Osteocyte (in vitro differentiated cells): ENCODE measurements around the gene ZDHHC14. TPM values are rescaled to one million over a fixed set of nuclear protein-coding genes. Genes with fewer than 3 reads are reported as not detected.

ENCODE experiments used
- DNase-seq: peaks from one replicate; pipeline ENCODE4 v3.0.0; 2021; ENCODE audit warnings: mixed read lengths; ENCODE audit not compliant: unreplicated experiment; ENCODE audit errors: extremely low spot score
- H3K27ac Mint-ChIP-seq: one replicate; pipeline ENCODE4 v1.8.0; 2021; ENCODE audit warnings: mild to moderate bottlenecking, mixed read lengths; ENCODE audit not compliant: unreplicated experiment
- H3K27me3 Mint-ChIP-seq: one replicate; pipeline ENCODE4 v1.8.0; 2021; ENCODE audit warnings: mixed read lengths; ENCODE audit not compliant: unreplicated experiment
- H3K36me3 Mint-ChIP-seq: one replicate; pipeline ENCODE4 v1.8.0; 2021; ENCODE audit warnings: mixed read lengths; ENCODE audit not compliant: unreplicated experiment
- H3K4me1 Mint-ChIP-seq: one replicate; pipeline ENCODE4 v1.8.0; 2021; ENCODE audit warnings: mixed read lengths; ENCODE audit not compliant: unreplicated experiment
- H3K4me3 Mint-ChIP-seq: one replicate; pipeline ENCODE4 v1.8.0; 2021; ENCODE audit warnings: mild to moderate bottlenecking, moderate library complexity, mixed read lengths; ENCODE audit not compliant: unreplicated experiment
- H3K9me3 Mint-ChIP-seq: one replicate; pipeline ENCODE4 v1.8.0; 2021; ENCODE audit warnings: mixed read lengths; ENCODE audit not compliant: unreplicated experiment
- total RNA-seq: library from RNA; stranded (reverse); gene quantifications from 2 replicates; pipeline ENCODE4 v1.2.1, GENCODE V29; 2021
- TF ChIP-seq, protein P1 (sequence below): fragments of 200-600 bp; sonication (generic); IDR thresholded peaks from 2 replicates; pipeline ENCODE4 v1.5.0; 2021; ENCODE audit warnings: antibody characterized with exemption, mild to moderate bottlenecking, moderate library complexity

ZDHHC14 gene
- total RNA-seq, 1 donor from 2014 or later = 9.1 TPM

DNA sequence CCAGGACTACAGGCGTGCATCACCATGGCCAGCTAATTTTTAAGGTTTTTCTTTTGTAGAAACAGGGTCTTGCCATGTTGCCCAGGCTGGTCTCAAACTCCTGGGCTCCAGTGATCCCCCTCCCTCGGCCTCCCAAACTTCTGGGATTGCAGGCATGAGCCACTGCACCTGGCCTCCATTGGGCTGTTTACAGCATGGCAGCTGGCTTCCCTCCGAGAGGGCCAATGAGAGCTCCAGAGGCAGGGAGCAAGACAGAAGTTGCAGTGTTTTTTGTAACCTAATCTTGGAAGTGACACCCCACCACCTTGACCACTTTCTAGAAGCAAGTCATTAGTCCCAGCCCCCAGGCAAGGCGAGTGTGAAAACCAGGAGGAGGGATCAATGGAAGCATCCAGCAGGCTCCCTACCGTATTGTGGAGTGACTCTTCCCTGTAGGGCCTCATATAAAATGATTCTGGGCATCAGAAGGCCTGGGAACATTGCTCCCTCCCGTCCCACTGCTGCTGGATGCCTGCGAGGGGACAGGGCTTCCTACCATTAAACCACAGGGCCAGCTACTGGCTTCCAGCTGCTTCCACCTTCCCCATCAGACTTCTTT lies 144.4 kb downstream of the ZDHHC14 start:
- no peaks in the 10 kb centered on the region for H3K27me3 Mint-ChIP-seq
- no peaks in the 10 kb centered on the region for H3K36me3 Mint-ChIP-seq
- H3K9me3 Mint-ChIP-seq = no peaks in the 10 kb centered on the region
- H3K4me3 Mint-ChIP-seq = no peak overlapping the region
- TF ChIP-seq, protein P1, sequence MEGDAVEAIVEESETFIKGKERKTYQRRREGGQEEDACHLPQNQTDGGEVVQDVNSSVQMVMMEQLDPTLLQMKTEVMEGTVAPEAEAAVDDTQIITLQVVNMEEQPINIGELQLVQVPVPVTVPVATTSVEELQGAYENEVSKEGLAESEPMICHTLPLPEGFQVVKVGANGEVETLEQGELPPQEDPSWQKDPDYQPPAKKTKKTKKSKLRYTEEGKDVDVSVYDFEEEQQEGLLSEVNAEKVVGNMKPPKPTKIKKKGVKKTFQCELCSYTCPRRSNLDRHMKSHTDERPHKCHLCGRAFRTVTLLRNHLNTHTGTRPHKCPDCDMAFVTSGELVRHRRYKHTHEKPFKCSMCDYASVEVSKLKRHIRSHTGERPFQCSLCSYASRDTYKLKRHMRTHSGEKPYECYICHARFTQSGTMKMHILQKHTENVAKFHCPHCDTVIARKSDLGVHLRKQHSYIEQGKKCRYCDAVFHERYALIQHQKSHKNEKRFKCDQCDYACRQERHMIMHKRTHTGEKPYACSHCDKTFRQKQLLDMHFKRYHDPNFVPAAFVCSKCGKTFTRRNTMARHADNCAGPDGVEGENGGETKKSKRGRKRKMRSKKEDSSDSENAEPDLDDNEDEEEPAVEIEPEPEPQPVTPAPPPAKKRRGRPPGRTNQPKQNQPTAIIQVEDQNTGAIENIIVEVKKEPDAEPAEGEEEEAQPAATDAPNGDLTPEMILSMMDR = no peak
- no peak overlapping the region for H3K27ac Mint-ChIP-seq
- DNase-seq = peak; percentile 49
- peaks cover 27% of the 10 kb centered on the region for H3K4me1 Mint-ChIP-seq

DNA sequence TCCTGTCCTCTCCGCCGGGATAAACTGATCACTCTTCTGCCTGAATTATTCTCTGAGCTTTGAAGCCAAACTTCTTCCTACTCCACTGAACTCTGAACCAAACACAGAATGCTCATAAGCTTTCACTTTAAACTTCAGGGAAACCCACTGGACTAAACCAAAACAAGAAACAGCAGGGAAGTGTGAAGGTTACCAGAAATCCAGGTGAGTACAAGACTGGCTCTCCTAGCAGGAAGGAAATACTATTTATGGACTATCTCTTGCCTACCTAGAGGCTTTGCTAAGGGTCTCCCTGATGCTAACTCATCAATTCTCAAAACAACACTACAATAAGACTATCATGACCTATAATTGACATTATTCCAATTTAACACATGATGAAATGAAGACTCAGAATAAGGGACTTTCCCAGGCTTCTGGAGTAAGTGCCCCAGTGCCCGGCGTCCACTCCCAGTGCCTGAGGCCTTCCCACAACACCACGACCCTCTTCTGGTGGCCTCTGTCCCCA lies 145.0 kb downstream of the ZDHHC14 start:
- Mint-ChIP-seq H3K36me3 (no peaks in the 10 kb centered on the region), H3K27ac (no peak overlapping the region), H3K9me3 (no peaks in the 10 kb centered on the region), H3K4me1 (peaks cover 32% of the 10 kb centered on the region), H3K4me3 (no peak overlapping the region), H3K27me3 (no peaks in the 10 kb centered on the region)
- DNase-seq = no peak
- TF ChIP-seq, protein P1 = no peak

DNA sequence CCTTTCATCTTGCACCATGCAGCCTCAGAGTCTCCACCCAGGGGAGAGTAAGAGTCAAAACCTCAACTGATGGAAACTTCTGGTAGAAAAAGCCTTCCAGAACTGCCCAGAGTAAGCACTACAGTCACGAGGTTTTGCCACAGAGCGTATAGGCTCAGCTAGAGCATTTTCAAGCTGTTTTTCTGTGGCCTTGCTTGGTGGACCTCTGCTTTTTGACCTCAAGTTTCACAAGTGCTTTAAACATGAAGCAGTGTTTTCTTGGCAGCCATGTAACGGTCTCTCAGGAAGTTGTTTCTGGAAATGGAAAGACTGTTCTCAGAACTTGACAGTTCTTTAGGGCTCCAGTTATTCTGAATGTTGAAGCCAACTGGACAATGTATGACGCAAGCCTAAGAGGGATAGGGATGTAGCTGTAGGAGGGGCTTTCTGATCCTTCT lies 146.5 kb downstream of the ZDHHC14 start:
- Mint-ChIP-seq H3K36me3 (no peaks in the 10 kb centered on the region), H3K27me3 (no peaks in the 10 kb centered on the region), H3K4me3 (no peak overlapping the region), H3K9me3 (no peaks in the 10 kb centered on the region), H3K27ac (no peak overlapping the region), H3K4me1 (peaks cover 37% of the 10 kb centered on the region)
- DNase-seq = no peak
- TF ChIP-seq, protein P1 = no peak

DNA sequence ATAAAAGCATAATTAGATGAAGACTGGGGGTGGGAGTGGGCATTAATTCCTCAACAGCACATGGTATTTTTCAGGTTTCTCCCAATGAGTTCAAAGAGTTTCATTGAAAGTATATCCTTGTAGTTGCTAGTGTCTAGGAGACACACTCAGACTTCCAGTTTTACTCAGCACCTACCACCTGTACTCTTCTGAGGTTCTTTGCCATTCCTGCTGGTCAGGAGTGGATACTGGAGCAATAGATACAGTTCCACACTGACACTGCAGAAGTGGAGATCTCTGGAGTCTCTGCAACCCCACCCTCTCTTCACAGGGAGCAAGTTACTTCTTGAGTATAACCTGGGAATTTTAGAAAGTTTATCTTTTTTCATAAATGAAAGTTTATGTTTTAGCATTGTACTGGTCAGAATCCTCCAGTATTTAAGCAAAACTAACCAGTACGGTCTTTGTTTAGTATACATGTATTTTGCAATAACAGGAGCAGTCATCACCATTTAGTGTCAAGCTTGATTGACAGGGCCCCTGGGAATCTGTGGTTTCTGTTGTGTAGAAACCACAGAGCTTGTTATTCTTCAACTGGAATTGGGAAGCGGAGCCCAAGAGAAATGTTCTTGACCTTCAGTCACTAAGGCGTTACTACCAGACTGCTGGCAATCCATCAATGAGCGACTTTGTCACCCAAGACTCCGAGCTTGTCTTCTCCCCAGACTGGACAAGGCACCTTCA lies 148.1 kb downstream of the ZDHHC14 start:
- H3K4me3 Mint-ChIP-seq = no peak overlapping the region
- H3K27me3 Mint-ChIP-seq = no peaks in the 10 kb centered on the region
- TF ChIP-seq, protein P1 = no peak
- peaks cover 45% of the 10 kb centered on the region for H3K4me1 Mint-ChIP-seq
- H3K9me3 Mint-ChIP-seq = no peaks in the 10 kb centered on the region
- no peak for DNase-seq
- no peaks in the 10 kb centered on the region for H3K36me3 Mint-ChIP-seq
- H3K27ac Mint-ChIP-seq = no peak overlapping the region

DNA sequence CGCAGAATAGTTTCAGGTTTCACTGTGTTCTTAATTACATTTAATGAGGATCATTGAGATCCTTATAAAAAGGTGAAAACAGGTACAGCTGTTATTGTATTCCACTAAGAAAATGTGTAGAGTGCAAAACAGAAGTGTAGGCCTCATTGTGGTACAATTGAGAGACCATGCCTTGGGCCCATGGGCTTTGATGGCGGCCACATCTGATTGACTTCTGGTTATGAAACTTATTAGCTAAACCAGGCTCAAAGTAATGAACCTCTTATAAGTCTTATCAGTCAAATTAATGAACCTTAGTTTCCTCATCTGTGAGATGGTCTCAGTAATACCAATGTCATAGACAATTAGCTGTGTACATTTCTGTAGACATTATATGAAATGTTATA lies 148.7 kb downstream of the ZDHHC14 start:
- DNase-seq = no peak
- Mint-ChIP-seq H3K27me3 (no peaks in the 10 kb centered on the region), H3K36me3 (no peaks in the 10 kb centered on the region), H3K4me3 (no peak overlapping the region), H3K27ac (no peak overlapping the region), H3K9me3 (no peaks in the 10 kb centered on the region), H3K4me1 (peaks cover 45% of the 10 kb centered on the region)
- TF ChIP-seq, protein P1 = no peak
